HFF-Myc (cell line): ENCODE measurements around the gene ZNF646.

Experiments
- DNase-seq: peaks from one replicate; pipeline ENCODE4 v3.0.0-alpha.2; 2011; ENCODE audit warnings: low read depth; ENCODE audit errors: extremely low read depth
- H3K4me3 ChIP-seq: replicated peaks from 2 replicates; pipeline ENCODE4 v1.5.1; 2011; ENCODE audit warnings: low read depth, mild to moderate bottlenecking, control low read depth, low read length
- CTCF ChIP-seq: IDR thresholded peaks from 2 replicates; pipeline ENCODE4 v1.5.1; 2012; ENCODE audit warnings: mild to moderate bottlenecking, low read depth, low read length, control low read depth; ENCODE audit errors: missing control alignments

The ZNF646 gene

GRCh38 chr16:31050280-31051030 is 23.8 kb upstream of the ZNF646 start:
- no peak for TF ChIP-seq CTCF
- H3K4me3 ChIP-seq = no peak overlapping the region
- no peak for DNase-seq

GRCh38 chr16:31052114-31052513 is 22.1 kb upstream of the ZNF646 start:
- no peak for TF ChIP-seq CTCF
- peak; percentile 90 for DNase-seq
- no peak overlapping the region for H3K4me3 ChIP-seq

GRCh38 chr16:31055613-31056012 is 18.6 kb upstream of the ZNF646 start:
- no peak for DNase-seq

GRCh38 chr16:31061126-31061812 is 13.0 kb upstream of the ZNF646 start:
- H3K4me3 ChIP-seq = no peak overlapping the region
- DNase-seq = no peak
- TF ChIP-seq CTCF = no peak

More at GRCh38 chr16:31055613-31056012, 18.6 kb upstream of the ZNF646 start:
- no peak overlapping the region for H3K4me3 ChIP-seq
- no peak for TF ChIP-seq CTCF

- no peak for DNase-seq
- no peak for TF ChIP-seq CTCF
- no peak overlapping the region for H3K4me3 ChIP-seq
These were observed 12.3 kb upstream of the ZNF646 start for GRCh38 chr16:31061813-31062440.

GRCh38 chr16:31063495-31063842 is 10.8 kb upstream of the ZNF646 start:
- no peak overlapping the region for H3K4me3 ChIP-seq
- DNase-seq = no peak
- no peak for TF ChIP-seq CTCF
